Mononuclear cell (primary cell): Measurements from ENCODE around the gene TRIL. TPM values are rescaled to one million over a fixed set of nuclear protein-coding genes. Genes with fewer than 3 reads are reported as not detected.

Source experiments
- H3K27me3 ChIP-seq: 2 replicates; pipeline ENCODE4 v1.6.0; 2011; ENCODE audit warnings: low read length, control low read depth; ENCODE audit not compliant: insufficient read depth
- H3K4me1 ChIP-seq: 2 replicates; pipeline ENCODE4 v1.5.1; 2011; ENCODE audit warnings: mild to moderate bottlenecking, low read length, control low read depth; ENCODE audit not compliant: insufficient read depth
- H3K4me3 ChIP-seq: 2 replicates; pipeline ENCODE4 v1.5.1; 2011; ENCODE audit warnings: mild to moderate bottlenecking, low read length, moderate library complexity
- H3K9me3 ChIP-seq: 2 replicates; pipeline ENCODE4 v1.5.1; 2011; ENCODE audit warnings: low read depth, mild to moderate bottlenecking, control low read depth, low read length
- total RNA-seq: library from RNA; depleted of rRNA; stranded (reverse); fragments of >200 nt; gene quantifications from one replicate; pipeline ENCODE4 v1.2.3, GENCODE V29; 2012

Gene TRIL
- not detected for total RNA-seq

GRCh38 chr7:28958235-28958979 lies at the start of gene TRIL:
Gene TRIL (minus strand): TSS chr7:28958330. CDS start chr7:28958046, 284 bp downstream.
- no peak within 1 kb of the TSS for H3K4me3 ChIP-seq

GRCh38 chr7:29007127-29007526 lies 49.0 kb upstream of the TRIL start:
- Histone ChIP-seq H3K4me3 (no peak overlapping the region), H3K9me3 (no peaks in the 10 kb centered on the region), H3K27me3 (no peaks in the 10 kb centered on the region), H3K4me1 (no peaks in the 10 kb centered on the region)

More at GRCh38 chr7:28958235-28958979, at the start of gene TRIL:
- Histone ChIP-seq H3K27me3 (peaks cover 78% of the 10 kb centered on the region), H3K9me3 (no peaks in the 10 kb centered on the region), H3K4me1 (peaks cover 39% of the 10 kb centered on the region)

- Histone ChIP-seq H3K4me3 (no peak overlapping the region), H3K4me1 (no peaks in the 10 kb centered on the region), H3K9me3 (no peaks in the 10 kb centered on the region), H3K27me3 (no peaks in the 10 kb centered on the region)
Observed at GRCh38 chr7:29005829-29006228, 47.7 kb upstream of the TRIL start.

GRCh38 chr7:29005406-29005805 lies 47.3 kb upstream of the TRIL start:
- Histone ChIP-seq H3K27me3 (no peaks in the 10 kb centered on the region), H3K4me1 (no peaks in the 10 kb centered on the region), H3K9me3 (no peaks in the 10 kb centered on the region), H3K4me3 (no peak overlapping the region)

GRCh38 chr7:29003703-29004102 lies 45.6 kb upstream of the TRIL start:
- H3K9me3 ChIP-seq, result no peaks in the 10 kb centered on the region
- no peaks in the 10 kb centered on the region for H3K4me1 ChIP-seq
- H3K27me3 ChIP-seq, result no peaks in the 10 kb centered on the region
- H3K4me3 ChIP-seq, result no peak overlapping the region

GRCh38 chr7:29000717-29001076 lies 42.6 kb upstream of the TRIL start:
- H3K4me1 ChIP-seq, result no peaks in the 10 kb centered on the region
- H3K27me3 ChIP-seq, result no peaks in the 10 kb centered on the region
- no peak overlapping the region for H3K4me3 ChIP-seq
- H3K9me3 ChIP-seq, result no peaks in the 10 kb centered on the region

GRCh38 chr7:28999895-29000716 lies 42.0 kb upstream of the TRIL start:
- no peaks in the 10 kb centered on the region for H3K27me3 ChIP-seq
- no peaks in the 10 kb centered on the region for H3K9me3 ChIP-seq
- no peak overlapping the region for H3K4me3 ChIP-seq
- H3K4me1 ChIP-seq, result no peaks in the 10 kb centered on the region

- Histone ChIP-seq H3K9me3 (no peaks in the 10 kb centered on the region), H3K27me3 (no peaks in the 10 kb centered on the region)
Observed at GRCh38 chr7:28999427-28999826, 41.3 kb upstream of the TRIL start.

GRCh38 chr7:28998105-28998504 lies 40.0 kb upstream of the TRIL start:
- Histone ChIP-seq H3K27me3 (no peaks in the 10 kb centered on the region), H3K4me1 (no peaks in the 10 kb centered on the region), H3K4me3 (no peak overlapping the region), H3K9me3 (no peaks in the 10 kb centered on the region)

More at GRCh38 chr7:28999427-28999826, 41.3 kb upstream of the TRIL start:
- H3K4me3 ChIP-seq, result no peak overlapping the region
- no peaks in the 10 kb centered on the region for H3K4me1 ChIP-seq

- no peaks in the 10 kb centered on the region for H3K4me1 ChIP-seq
- H3K9me3 ChIP-seq, result no peaks in the 10 kb centered on the region
- no peak overlapping the region for H3K4me3 ChIP-seq
- no peaks in the 10 kb centered on the region for H3K27me3 ChIP-seq
Observed at GRCh38 chr7:28996836-28997235, 38.7 kb upstream of the TRIL start.

GRCh38 chr7:28993371-28993770 lies 35.2 kb upstream of the TRIL start:
- H3K4me3 ChIP-seq, result no peak overlapping the region
- no peaks in the 10 kb centered on the region for H3K4me1 ChIP-seq
- H3K27me3 ChIP-seq, result no peaks in the 10 kb centered on the region
- H3K9me3 ChIP-seq, result no peaks in the 10 kb centered on the region

- Histone ChIP-seq H3K9me3 (no peaks in the 10 kb centered on the region), H3K27me3 (no peaks in the 10 kb centered on the region), H3K4me3 (no peak overlapping the region), H3K4me1 (peaks cover 1% of the 10 kb centered on the region)
Observed at GRCh38 chr7:28992798-28993197, 34.7 kb upstream of the TRIL start.

GRCh38 chr7:28990200-28990960 lies 32.2 kb upstream of the TRIL start:
- H3K9me3 ChIP-seq, result no peaks in the 10 kb centered on the region
- H3K4me1 ChIP-seq, result peaks cover 25% of the 10 kb centered on the region
- H3K27me3 ChIP-seq, result no peaks in the 10 kb centered on the region
- H3K4me3 ChIP-seq, result no peak overlapping the region

- Histone ChIP-seq H3K4me3 (no peak overlapping the region), H3K27me3 (no peaks in the 10 kb centered on the region), H3K9me3 (no peaks in the 10 kb centered on the region), H3K4me1 (peaks cover 34% of the 10 kb centered on the region)
Observed at GRCh38 chr7:28989211-28989980, 31.3 kb upstream of the TRIL start.
